Spleen (tissue), 11 donors: ENCODE measurements around the gene ARHGAP6. TPM values are rescaled to one million over a fixed set of nuclear protein-coding genes. Genes with fewer than 3 reads are reported as not detected.

Experiments used
- DNase-seq: peaks from one replicate; pipeline ENCODE4 v3.0.0-alpha.2; 2020
- H3K27ac ChIP-seq, 8 donors: fragments of 200-600 bp; sonication (generic) in 7 of 8; 1 replicate in 4 of 8; 2 replicates in 4 of 8; pipeline versions ENCODE4 v1.5.0 to v1.8.0; 2016 to 2021; ENCODE audit warnings: inconsistent platforms in 4 of 8, mild to moderate bottlenecking in 4 of 8, moderate library complexity in 1 of 8
- H3K27me3 ChIP-seq, 7 donors: fragments of 200-600 bp; sonication (generic) in 6 of 7; replicated peaks in 1 of 7; 1 replicate in 4 of 7; 2 replicates in 3 of 7; pipeline versions ENCODE4 v1.5.0 to v1.8.0; 2016 to 2021; ENCODE audit warnings: inconsistent platforms in 3 of 7, mild to moderate bottlenecking in 1 of 7
- H3K36me3 ChIP-seq, 6 donors: fragments of 200-600 bp; sonication (generic) in 5 of 6; 1 replicate in 4 of 6; 2 replicates in 2 of 6; pipeline versions ENCODE4 v1.5.0 to v1.8.0; 2016 to 2021; ENCODE audit warnings: inconsistent platforms in 2 of 6
- H3K4me1 ChIP-seq, 6 donors: fragments of 200-600 bp; sonication (generic) in 5 of 6; 1 replicate in 3 of 6; 2 replicates in 3 of 6; pipeline versions ENCODE4 v1.5.0 to v1.8.0; 2016 to 2021; ENCODE audit warnings: inconsistent platforms in 3 of 6
- H3K4me3 ChIP-seq, 8 donors: fragments of 200-600 bp; sonication (generic) in 7 of 8; 1 replicate in 4 of 8; 2 replicates in 4 of 8; pipeline versions ENCODE4 v1.5.0 to v1.8.0; 2016 to 2021; ENCODE audit warnings: inconsistent platforms in 4 of 8, mild to moderate bottlenecking in 4 of 8, moderate library complexity in 2 of 8
- H3K9me3 ChIP-seq, 8 donors: fragments of 200-600 bp; sonication (generic) in 7 of 8; 1 replicate in 4 of 8; 2 replicates in 4 of 8; pipeline versions ENCODE4 v1.5.0 to v1.8.0; 2016 to 2021; ENCODE audit warnings: inconsistent platforms in 4 of 8
- CTCF ChIP-seq, 11 experiments: fragments of 200-600 bp in 7 of 11; fragments of 450-650 bp in 4 of 11; sonication (generic) in 4 of 11; IDR thresholded peaks in 8 of 11; conservative IDR thresholded peaks in 3 of 11; 1 replicate in 7 of 11; 2 replicates in 4 of 11; pipeline versions ENCODE4 v1.4.0 to v1.8.0; 2016 to 2021; ENCODE audit warnings: antibody characterized with exemption in 11 of 11, inconsistent platforms in 4 of 11, mild to moderate bottlenecking in 1 of 11
- POLR2A ChIP-seq, 3 donors: fragments of 450-650 bp; IDR thresholded peaks; one replicate each; pipeline ENCODE4 v1.5.1; 2017; ENCODE audit warnings: antibody characterized with exemption in 3 of 3, mild to moderate bottlenecking in 1 of 3
- POLR2AphosphoS5 ChIP-seq, 3 donors: sonication (generic); formaldehyde crosslinking; IDR thresholded peaks; one replicate each; pipeline ENCODE4 v1.5.1; 2017; ENCODE audit warnings: antibody characterized with exemption in 3 of 3
- WGBS, 5 donors: extraction: QIAGEN DNeasy Blood & Tissue Kit in 3 of 5; methylation state at CpG; one replicate each; pipeline versions ENCODE4 v1.1.5 to v1.1.7; 2013 to 2018; 5-methylcytosine and 5-hydroxymethylcytosine counted together
- intact Hi-C: fragments of 100-400 bp; cut with DNase I; formaldehyde crosslinking; loops from one replicate; pipeline ENCODE4 v1.15.0; 2023; ENCODE audit warnings: low total_unique reads
- polyA plus RNA-seq, 3 donors: library from polyadenylated mRNA; stranded (reverse); fragments of 200-250 nt; gene quantifications; one replicate each; pipeline ENCODE4 v1.2.1, GENCODE V29; 2013
- total RNA-seq, 7 donors: library from RNA; depleted of rRNA in 3 of 7; stranded (reverse); fragments of >200 nt in 3 of 7; fragmentation: NEBNext Ultra II Directional in 4 of 7; extraction: Animal tissue kit (Norgen Biotek cat#: 25700) in 4 of 7; gene quantifications; one replicate each; pipeline versions ENCODE4 v1.1.0 to v1.2.1, GENCODE V29; 2016 to 2021
- donor health status: healthy with polysubstance abuse.
- donor health status: DM: no; HTN: no; CAD: no; lungs with moderate emphysema.
- donor health status: DM: no; HTN: no; CAD: no.
- donor health status: Bipolar disorder and iron deficiency.
- donor health status: healthy.
- donor health status: DM: no; HTN: no; CAD: no.
- donor health status: DM: yes; HTN: yes; CAD: no.

The ARHGAP6 gene
- total and polyA plus RNA-seq, 10 donors, result 2.0 to 20.8 (median 12.7) TPM

DNA sequence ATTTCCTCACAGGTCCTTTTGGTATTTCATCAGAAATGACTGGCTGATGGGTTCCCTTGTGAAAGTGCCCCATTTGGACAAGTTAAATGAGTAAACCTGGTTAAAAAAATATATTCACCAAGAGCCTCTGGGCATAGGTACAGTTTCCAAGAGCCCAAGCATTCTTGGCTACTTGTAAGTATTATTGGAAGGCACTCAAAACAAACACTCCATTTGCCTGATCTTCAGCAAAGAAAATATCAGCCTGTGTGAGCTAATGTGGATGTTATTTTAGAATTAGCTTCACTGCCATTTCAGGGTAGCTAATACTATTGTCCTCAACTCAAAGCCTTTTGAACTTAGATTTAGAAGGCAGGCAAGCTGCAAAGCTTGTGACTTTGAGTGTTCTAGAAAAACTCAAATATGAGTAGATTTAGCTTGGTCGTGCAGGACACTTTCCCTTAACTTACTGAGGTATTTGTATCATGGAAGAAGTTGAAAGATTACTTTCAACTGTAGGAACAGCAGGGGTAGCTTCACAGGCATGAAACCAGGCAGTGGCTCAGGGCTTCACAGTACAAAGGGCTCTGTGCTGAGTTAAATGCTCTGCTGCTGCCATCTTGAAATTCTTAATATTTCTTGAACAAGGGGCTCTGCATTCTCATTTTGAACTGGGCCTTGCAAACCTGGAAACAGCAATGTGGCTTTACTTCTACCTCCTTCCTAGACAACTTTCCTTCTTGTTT lies 195.3 kb downstream of the ARHGAP6 start:
- H3K27ac ChIP-seq, result no peak overlapping the region

GRCh38 chrX:11465648-11466411 lies 199.9 kb downstream of the ARHGAP6 start:
- Histone ChIP-seq H3K9me3 (no peaks in the 10 kb centered on the region), H3K27ac (no peak overlapping the region), H3K4me3 (no peak overlapping the region), H3K4me1 (no peaks in the 10 kb centered on the region), H3K27me3 (peaks cover 0 to 9% (median 0%) of the 10 kb centered on the region in 7 donors), H3K36me3 (no peaks in the 10 kb centered on the region)
- WGBS, 5 donors, result 56 to 81% (median 69%) methylated on average over 5 of the region's 5 CpGs
- TF ChIP-seq POLR2AphosphoS5 (IDR thresholded peaks at IDR 0.05), result no peak
- no peak for TF ChIP-seq POLR2A (IDR thresholded peaks at IDR 0.05)
- no peak for DNase-seq
- intact Hi-C loops, result no loop called here

More for the DNA sequence above, 195.3 kb downstream of the ARHGAP6 start:
- Histone ChIP-seq H3K4me3 (no peak overlapping the region), H3K27me3 (peaks cover 0 to 4% (median 0%) of the 10 kb centered on the region in 7 donors), H3K36me3 (no peaks in the 10 kb centered on the region), H3K9me3 (no peaks in the 10 kb centered on the region), H3K4me1 (no peaks in the 10 kb centered on the region)
- WGBS, 5 donors, result 36 to 95% (median 77%) methylated on average over 1 of the region's 1 CpG
- intact Hi-C loops, result no loop called here
- no peak for DNase-seq
- no peak for TF ChIP-seq CTCF (IDR thresholded peaks at IDR 0.05 in 8 of 11, conservative IDR thresholded peaks at IDR 0.05 in 3 of 11)
- TF ChIP-seq POLR2A (IDR thresholded peaks at IDR 0.05), result no peak
- no peak for TF ChIP-seq POLR2AphosphoS5 (IDR thresholded peaks at IDR 0.05)

- intact Hi-C loops, result no loop called here
- 74 to 95% (median 92%) methylated on average over 8 of the region's 8 CpGs for WGBS, 5 donors
- TF ChIP-seq POLR2AphosphoS5 (IDR thresholded peaks at IDR 0.05) (no peak), CTCF (IDR thresholded peaks at IDR 0.05 in 8 of 11, conservative IDR thresholded peaks at IDR 0.05 in 3 of 11) (no peak), POLR2A (IDR thresholded peaks at IDR 0.05) (no peak)
Observed at GRCh38 chrX:11464836-11465463, 200.8 kb downstream of the ARHGAP6 start.

DNA sequence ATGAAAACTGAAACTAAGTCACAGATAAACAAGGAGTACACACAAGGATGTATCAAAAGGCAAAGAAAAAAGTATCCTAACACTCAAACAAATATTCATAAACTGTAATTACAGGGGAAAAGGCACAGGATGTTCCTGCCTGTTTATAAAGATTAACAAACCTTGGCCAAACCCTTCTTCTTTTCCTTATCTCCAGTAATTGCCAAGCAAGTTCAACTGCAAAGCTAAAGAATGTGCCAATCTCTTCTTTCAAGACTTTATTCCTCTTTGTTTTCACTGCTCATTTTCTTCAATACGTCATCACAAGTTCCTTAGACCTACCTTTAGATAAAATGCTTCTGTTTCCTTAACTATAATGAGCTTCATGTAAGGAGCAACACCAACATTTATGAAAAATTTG lies 201.3 kb downstream of the ARHGAP6 start:
- no peak for TF ChIP-seq POLR2AphosphoS5 (IDR thresholded peaks at IDR 0.05)
- no peak for TF ChIP-seq CTCF (IDR thresholded peaks at IDR 0.05 in 8 of 11, conservative IDR thresholded peaks at IDR 0.05 in 3 of 11)
- no peak for DNase-seq
- Histone ChIP-seq H3K27ac (no peak overlapping the region), H3K36me3 (no peaks in the 10 kb centered on the region), H3K4me3 (no peak overlapping the region), H3K27me3 (peaks cover 0 to 9% (median 0%) of the 10 kb centered on the region in 7 donors), H3K4me1 (no peaks in the 10 kb centered on the region), H3K9me3 (no peaks in the 10 kb centered on the region)
- WGBS, 5 donors, result 53 to 92% (median 63%) methylated on average over 1 of the region's 1 CpG
- intact Hi-C loops, result no loop called here

More at GRCh38 chrX:11464836-11465463, 200.8 kb downstream of the ARHGAP6 start:
- H3K9me3 ChIP-seq, result no peaks in the 10 kb centered on the region
- no peak overlapping the region for H3K27ac ChIP-seq
- H3K36me3 ChIP-seq, result no peaks in the 10 kb centered on the region
- H3K4me1 ChIP-seq, result no peaks in the 10 kb centered on the region
- no peak overlapping the region for H3K4me3 ChIP-seq
- DNase-seq, result no peak
- H3K27me3 ChIP-seq, result peaks cover 0 to 9% (median 0%) of the 10 kb centered on the region in 7 donors
